ENCODE results near the gene GTPBP1. TPM values are rescaled to one million over a fixed set of nuclear protein-coding genes. Genes with fewer than 3 reads are reported as not detected.

GTPBP1 gene
- total and polyA plus RNA-seq, 2 of the 4 experiments (the other 2 are of a cell fraction): 12.4 to 29.5 TPM

DNA sequence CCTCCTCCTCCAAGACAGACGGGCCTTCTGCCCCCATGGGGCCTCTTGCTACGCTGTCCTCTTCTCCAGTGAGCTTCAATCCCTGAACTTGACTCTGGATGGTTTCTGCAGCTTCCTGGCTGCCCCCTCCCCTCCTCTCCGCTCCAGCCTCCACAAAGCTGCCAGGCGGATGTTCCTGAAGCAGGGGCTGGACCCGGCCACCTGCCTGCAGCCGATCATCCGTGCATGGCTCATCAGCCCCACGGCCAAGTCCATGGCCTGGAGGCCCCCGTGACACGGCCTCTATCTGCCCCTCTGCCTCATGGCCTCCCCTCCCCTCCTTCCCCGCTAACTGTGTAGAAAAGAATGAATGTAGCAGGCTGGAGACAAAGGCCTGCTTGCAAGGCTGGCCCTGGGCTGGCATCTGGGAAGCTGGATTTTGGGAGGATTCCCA lies 56.8 kb downstream of the GTPBP1 start:
- Histone ChIP-seq H2BK5ac (ENCODE audit: low read depth, low read length, poor library complexity, severe bottlenecking) (no peak overlapping the region), H3K9ac (ENCODE audit: low read depth, low read length) (no peak overlapping the region), H3K27me3 (ENCODE audit: control insufficient read depth, insufficient read depth, low read length) (no peaks in the 10 kb centered on the region), H4K8ac (ENCODE audit: low read depth in 2 of 2, low read length in 2 of 2) (no peak overlapping the region), H2AK9ac (replicated peaks; ENCODE audit: low read depth, low read length, poor library complexity) (no peak overlapping the region), H3K9me3 (ENCODE audit: control insufficient read depth, insufficient read depth, low read length) (no peaks in the 10 kb centered on the region), H3K23ac (ENCODE audit: low read depth, low read length) (no peak overlapping the region), H2BK15ac (ENCODE audit: low read depth, low read length) (no peak overlapping the region), H3K27ac (ENCODE audit: insufficient read depth, low read length) (no peak overlapping the region), H3K4me1 (ENCODE audit: control insufficient read depth, insufficient read depth, low read length) (peaks cover 3% of the 10 kb centered on the region), H3K4ac (ENCODE audit: low read depth, low read length) (no peak overlapping the region), H3K14ac (replicated peaks; ENCODE audit: low read depth, low read length) (no peak overlapping the region), H2BK120ac (ENCODE audit: low read depth, low read length) (no peak overlapping the region; the same call in 1 of the 2 replicates), H3K18ac (ENCODE audit: low read depth, low read length) (no peak overlapping the region), H2BK20ac (ENCODE audit: low read depth, low read length) (no peak overlapping the region), H3K9me1 (ENCODE audit: insufficient read depth, low read length) (peaks cover 11% of the 10 kb centered on the region), H4K20me1 (ENCODE audit: insufficient read depth, low read length) (no peaks in the 10 kb centered on the region), H4K5ac (ENCODE audit: low read depth, low read length) (no peak overlapping the region), H3K4me2 (ENCODE audit: low read depth, low read length) (no peak overlapping the region), H2AK5ac (ENCODE audit: low read depth, low read length) (no peak overlapping the region), H4K91ac (ENCODE audit: insufficient read depth, low read depth, low read length) (no peak overlapping the region), H3K36me3 (ENCODE audit: control insufficient read depth, insufficient read depth, low read length) (no peaks in the 10 kb centered on the region), H2AFZ (replicated peaks; ENCODE audit: low read length, poor library complexity) (no peak overlapping the region), H3K4me3 (ENCODE audit: insufficient read depth, low read depth, low read length) (no peak overlapping the region), H3K56ac (ENCODE audit: extremely low read depth, insufficient read depth, low read length) (no peak overlapping the region), H3K79me1 (ENCODE audit: low read depth in 1 of 2, low read length in 2 of 2) (peaks cover 0 to 3% of the 10 kb centered on the region in 2 experiments; a peak in 1 of 4 replicates)
- DNase-seq: no peak
- ChIA-PET CTCF (no interaction called here), POLR2A (ENCODE audit: unreplicated experiment) (no interaction called here)
- WGBS, 2 experiments (ENCODE audit: extremely low coverage in 2 of 2, insufficient read length in 1 of 2): 56% methylated on average over 2 of the region's 11 CpGs; no CpG with 5 or more reads in 1 of the 2 experiments
- BruUV-seq (replicated peaks): no TSS peak
- TF ChIP-seq, protein P1, sequence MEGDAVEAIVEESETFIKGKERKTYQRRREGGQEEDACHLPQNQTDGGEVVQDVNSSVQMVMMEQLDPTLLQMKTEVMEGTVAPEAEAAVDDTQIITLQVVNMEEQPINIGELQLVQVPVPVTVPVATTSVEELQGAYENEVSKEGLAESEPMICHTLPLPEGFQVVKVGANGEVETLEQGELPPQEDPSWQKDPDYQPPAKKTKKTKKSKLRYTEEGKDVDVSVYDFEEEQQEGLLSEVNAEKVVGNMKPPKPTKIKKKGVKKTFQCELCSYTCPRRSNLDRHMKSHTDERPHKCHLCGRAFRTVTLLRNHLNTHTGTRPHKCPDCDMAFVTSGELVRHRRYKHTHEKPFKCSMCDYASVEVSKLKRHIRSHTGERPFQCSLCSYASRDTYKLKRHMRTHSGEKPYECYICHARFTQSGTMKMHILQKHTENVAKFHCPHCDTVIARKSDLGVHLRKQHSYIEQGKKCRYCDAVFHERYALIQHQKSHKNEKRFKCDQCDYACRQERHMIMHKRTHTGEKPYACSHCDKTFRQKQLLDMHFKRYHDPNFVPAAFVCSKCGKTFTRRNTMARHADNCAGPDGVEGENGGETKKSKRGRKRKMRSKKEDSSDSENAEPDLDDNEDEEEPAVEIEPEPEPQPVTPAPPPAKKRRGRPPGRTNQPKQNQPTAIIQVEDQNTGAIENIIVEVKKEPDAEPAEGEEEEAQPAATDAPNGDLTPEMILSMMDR (conservative IDR thresholded peaks at IDR 0.05; ENCODE audit: low read depth, low read length): no peak
- TF ChIP-seq, protein P2, sequence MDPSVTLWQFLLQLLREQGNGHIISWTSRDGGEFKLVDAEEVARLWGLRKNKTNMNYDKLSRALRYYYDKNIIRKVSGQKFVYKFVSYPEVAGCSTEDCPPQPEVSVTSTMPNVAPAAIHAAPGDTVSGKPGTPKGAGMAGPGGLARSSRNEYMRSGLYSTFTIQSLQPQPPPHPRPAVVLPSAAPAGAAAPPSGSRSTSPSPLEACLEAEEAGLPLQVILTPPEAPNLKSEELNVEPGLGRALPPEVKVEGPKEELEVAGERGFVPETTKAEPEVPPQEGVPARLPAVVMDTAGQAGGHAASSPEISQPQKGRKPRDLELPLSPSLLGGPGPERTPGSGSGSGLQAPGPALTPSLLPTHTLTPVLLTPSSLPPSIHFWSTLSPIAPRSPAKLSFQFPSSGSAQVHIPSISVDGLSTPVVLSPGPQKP (IDR thresholded peaks at IDR 0.05; ENCODE audit: borderline replicate concordance, low read depth, low read length): no peak
- TF ChIP-seq CHD1 (IDR thresholded peaks at IDR 0.05; ENCODE audit: low read depth, low read length) (no peak), POLR2A (IDR thresholded peaks at IDR 0.05; ENCODE audit: low read depth, low read length) (no peak), BHLHE40 (IDR thresholded peaks at IDR 0.05; ENCODE audit: low read depth, low read length) (no peak), NFE2L2 (IDR thresholded peaks at IDR 0.05; ENCODE audit: low read depth, low read length) (no peak), MXI1 (IDR thresholded peaks at IDR 0.05; ENCODE audit: borderline replicate concordance, low read depth, low read length) (no peak), SMC3 (IDR thresholded peaks at IDR 0.05; ENCODE audit: low read depth, low read length) (no peak), CEBPB (IDR thresholded peaks at IDR 0.05; ENCODE audit: low read depth, low read length) (no peak), MAFK (IDR thresholded peaks at IDR 0.05; ENCODE audit: low read depth, low read length) (no peak), RCOR1 (IDR thresholded peaks at IDR 0.05; ENCODE audit: insufficient replicate concordance, low read length) (no peak), RFX5 (IDR thresholded peaks at IDR 0.05; ENCODE audit: low read depth, low read length) (no peak), MAZ (IDR thresholded peaks at IDR 0.05; ENCODE audit: borderline replicate concordance, low read depth, low read length) (no peak), FOS (IDR thresholded peaks at IDR 0.05; ENCODE audit: low read depth, low read length) (no peak)
- TF ChIP-seq, protein P3, sequence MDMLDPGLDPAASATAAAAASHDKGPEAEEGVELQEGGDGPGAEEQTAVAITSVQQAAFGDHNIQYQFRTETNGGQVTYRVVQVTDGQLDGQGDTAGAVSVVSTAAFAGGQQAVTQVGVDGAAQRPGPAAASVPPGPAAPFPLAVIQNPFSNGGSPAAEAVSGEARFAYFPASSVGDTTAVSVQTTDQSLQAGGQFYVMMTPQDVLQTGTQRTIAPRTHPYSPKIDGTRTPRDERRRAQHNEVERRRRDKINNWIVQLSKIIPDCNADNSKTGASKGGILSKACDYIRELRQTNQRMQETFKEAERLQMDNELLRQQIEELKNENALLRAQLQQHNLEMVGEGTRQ (IDR thresholded peaks at IDR 0.05; ENCODE audit: low read depth, low read length): no peak
- intact Hi-C loops (cut with micrococcal nuclease) (loop anchor here (10.0 kb wide), 1 partner anchor 552 kb away; the partner anchor contains the start of gene RPL3), dilution Hi-C loops (cut with HindIII; ENCODE audit: low sequenced_read_pairs, unreplicated experiment) (no loop called here), in situ Hi-C loops (cut with MboI; ENCODE audit: low sequenced_read_pairs) (loop anchor here (10.0 kb wide), 1 partner anchor 242 kb away; no protein-coding TSS in a partner anchor)
- no peak for ATAC-seq (ENCODE audit: low read depth)

All from IMR-90 (cell line).